ENCODE measurements around the gene NEDD4L.
"Not testable (repeated sequence)": the region's sequence is repeated elsewhere in the genome, so short reads cannot be mapped to it uniquely, and the experiment has no call there.

Gene NEDD4L

GRCh38 chr18:58169472-58169871, 125.4 kb downstream of the NEDD4L start:
- no peaks in the 10 kb centered on the region for H3K27me3 ChIP-seq (ENCODE audit: insufficient read depth, low read depth, severe bottlenecking)
- no peaks in the 10 kb centered on the region for H3K9me3 ChIP-seq (ENCODE audit: severe bottlenecking)
- H3K27ac ChIP-seq: no peak overlapping the region
- H3K4me3 ChIP-seq (ENCODE audit: low read depth, low read length): no peak overlapping the region
- no peak for DNase-seq
- TF ChIP-seq CTCF (IDR thresholded peaks at IDR 0.05; ENCODE audit: low read depth, low read length): no peak
- peaks cover 47% of the 10 kb centered on the region for H3K36me3 ChIP-seq

- peaks cover 53% of the 10 kb centered on the region for H3K36me3 ChIP-seq
- H3K9me3 ChIP-seq (ENCODE audit: severe bottlenecking); H3K4me3 ChIP-seq (ENCODE audit: low read depth, low read length); H3K27me3 ChIP-seq (ENCODE audit: insufficient read depth, low read depth, severe bottlenecking); H3K27ac ChIP-seq; DNase-seq: not testable (repeated sequence)
These were observed 126.0 kb downstream of the NEDD4L start for GRCh38 chr18:58170036-58170435.

GRCh38 chr18:58172031-58172430, 128.0 kb downstream of the NEDD4L start:
- Histone ChIP-seq H3K4me3 (ENCODE audit: low read depth, low read length) (no peak overlapping the region), H3K36me3 (peaks cover 46% of the 10 kb centered on the region), H3K27ac (no peak overlapping the region), H3K27me3 (ENCODE audit: insufficient read depth, low read depth, severe bottlenecking) (no peaks in the 10 kb centered on the region), H3K9me3 (ENCODE audit: severe bottlenecking) (no peaks in the 10 kb centered on the region)
- no peak for TF ChIP-seq CTCF (IDR thresholded peaks at IDR 0.05; ENCODE audit: low read depth, low read length)
- no peak for DNase-seq

- TF ChIP-seq CTCF (IDR thresholded peaks at IDR 0.05; ENCODE audit: low read depth, low read length): no peak
- H3K27me3 ChIP-seq (ENCODE audit: insufficient read depth, low read depth, severe bottlenecking): no peaks in the 10 kb centered on the region
- no peak for DNase-seq
- no peaks in the 10 kb centered on the region for H3K9me3 ChIP-seq (ENCODE audit: severe bottlenecking)
- H3K36me3 ChIP-seq: peaks cover 33% of the 10 kb centered on the region
- H3K4me3 ChIP-seq (ENCODE audit: low read depth, low read length): no peak overlapping the region
- H3K27ac ChIP-seq: no peak overlapping the region
These were observed 130.3 kb downstream of the NEDD4L start for GRCh38 chr18:58174285-58174684.

- H3K36me3 ChIP-seq: peaks cover 29% of the 10 kb centered on the region
- no peaks in the 10 kb centered on the region for H3K27me3 ChIP-seq (ENCODE audit: insufficient read depth, low read depth, severe bottlenecking)
- no peak for DNase-seq
- peak; percentile 60 for TF ChIP-seq CTCF (IDR thresholded peaks at IDR 0.05; ENCODE audit: low read depth, low read length)
- no peaks in the 10 kb centered on the region for H3K9me3 ChIP-seq (ENCODE audit: severe bottlenecking)
- no peak overlapping the region for H3K4me3 ChIP-seq (ENCODE audit: low read depth, low read length)
- H3K27ac ChIP-seq: no peak overlapping the region
These were observed 131.2 kb downstream of the NEDD4L start for GRCh38 chr18:58175122-58175785.

- DNase-seq: no peak
- Histone ChIP-seq H3K36me3 (peaks cover 29% of the 10 kb centered on the region), H3K4me3 (ENCODE audit: low read depth, low read length) (no peak overlapping the region), H3K9me3 (ENCODE audit: severe bottlenecking) (no peaks in the 10 kb centered on the region), H3K27ac (no peak overlapping the region), H3K27me3 (ENCODE audit: insufficient read depth, low read depth, severe bottlenecking) (no peaks in the 10 kb centered on the region)
- TF ChIP-seq CTCF (IDR thresholded peaks at IDR 0.05; ENCODE audit: low read depth, low read length): no peak
These were observed 131.8 kb downstream of the NEDD4L start for GRCh38 chr18:58175786-58176176.

Data from WERI-Rb-1 (cell line).